LNCAP (cell line): ENCODE data around the gene DCAF5.

Experiments used
- TF ChIP-seq, protein P1 (sequence below): fragments of 450-650 bp; IDR thresholded peaks from 2 replicates; pipeline ENCODE4 v1.5.1; 2017; ENCODE audit warnings: mild to moderate bottlenecking

Gene DCAF5

DNA sequence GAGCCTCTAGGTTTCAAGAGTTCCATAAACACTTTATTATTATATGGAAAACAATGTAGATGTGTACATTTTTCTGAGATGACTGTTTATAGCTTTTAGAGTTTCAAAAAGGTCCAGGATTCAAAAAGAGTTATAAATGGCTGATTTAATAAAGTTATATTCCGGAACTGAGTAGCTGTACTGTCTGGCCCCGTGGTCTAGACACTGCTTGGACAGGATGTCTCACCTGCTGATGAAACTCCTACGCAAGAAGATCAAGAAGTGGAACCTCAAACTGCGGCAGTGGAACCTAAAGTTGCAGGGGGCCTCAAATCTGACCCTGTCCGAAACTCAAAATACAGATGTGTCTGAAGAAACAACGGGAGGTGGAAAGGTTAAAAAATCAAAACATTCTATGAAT, 69.7 kb downstream of the DCAF5 start:
- TF ChIP-seq, protein P1, sequence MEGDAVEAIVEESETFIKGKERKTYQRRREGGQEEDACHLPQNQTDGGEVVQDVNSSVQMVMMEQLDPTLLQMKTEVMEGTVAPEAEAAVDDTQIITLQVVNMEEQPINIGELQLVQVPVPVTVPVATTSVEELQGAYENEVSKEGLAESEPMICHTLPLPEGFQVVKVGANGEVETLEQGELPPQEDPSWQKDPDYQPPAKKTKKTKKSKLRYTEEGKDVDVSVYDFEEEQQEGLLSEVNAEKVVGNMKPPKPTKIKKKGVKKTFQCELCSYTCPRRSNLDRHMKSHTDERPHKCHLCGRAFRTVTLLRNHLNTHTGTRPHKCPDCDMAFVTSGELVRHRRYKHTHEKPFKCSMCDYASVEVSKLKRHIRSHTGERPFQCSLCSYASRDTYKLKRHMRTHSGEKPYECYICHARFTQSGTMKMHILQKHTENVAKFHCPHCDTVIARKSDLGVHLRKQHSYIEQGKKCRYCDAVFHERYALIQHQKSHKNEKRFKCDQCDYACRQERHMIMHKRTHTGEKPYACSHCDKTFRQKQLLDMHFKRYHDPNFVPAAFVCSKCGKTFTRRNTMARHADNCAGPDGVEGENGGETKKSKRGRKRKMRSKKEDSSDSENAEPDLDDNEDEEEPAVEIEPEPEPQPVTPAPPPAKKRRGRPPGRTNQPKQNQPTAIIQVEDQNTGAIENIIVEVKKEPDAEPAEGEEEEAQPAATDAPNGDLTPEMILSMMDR, result no peak

DNA sequence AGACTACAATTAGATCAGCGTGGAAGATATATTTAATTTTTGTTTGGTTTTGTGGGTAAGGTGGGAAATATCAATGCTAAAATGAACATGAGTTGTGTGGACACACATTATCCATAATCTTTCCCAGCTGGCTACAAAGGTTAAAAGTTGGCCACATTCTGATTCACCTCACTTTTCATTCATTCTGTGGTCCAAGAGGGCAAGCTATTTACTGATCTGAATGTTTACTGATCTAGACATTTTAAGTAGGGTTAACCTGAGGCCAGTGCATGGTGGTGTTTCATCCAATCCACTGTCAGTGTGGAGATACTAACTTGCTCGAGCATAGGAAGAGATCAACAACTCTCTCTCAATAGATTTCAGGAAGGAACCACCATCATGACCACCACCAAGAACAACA, 71.6 kb downstream of the DCAF5 start:
- TF ChIP-seq, protein P1, result no peak

DNA sequence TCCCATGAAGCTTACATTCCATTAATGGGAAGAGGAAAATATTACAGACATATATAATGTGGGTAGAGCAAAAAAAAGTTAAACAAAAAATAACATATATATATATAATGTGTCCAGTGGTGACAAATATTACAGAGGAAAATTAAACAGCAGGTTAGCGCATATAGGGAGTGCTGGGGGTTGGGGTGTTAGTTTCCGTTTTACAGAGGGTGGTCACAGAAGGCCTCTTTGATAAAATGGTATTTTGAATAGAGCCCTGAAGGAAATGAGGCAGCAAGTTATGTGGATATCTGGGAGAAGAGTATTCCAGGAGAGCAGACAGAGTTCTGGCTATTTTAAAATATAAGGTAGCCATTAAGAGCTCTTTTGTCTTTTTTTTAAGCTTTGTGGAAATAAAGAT, 73.2 kb downstream of the DCAF5 start:
- TF ChIP-seq, protein P1, result no peak

DNA sequence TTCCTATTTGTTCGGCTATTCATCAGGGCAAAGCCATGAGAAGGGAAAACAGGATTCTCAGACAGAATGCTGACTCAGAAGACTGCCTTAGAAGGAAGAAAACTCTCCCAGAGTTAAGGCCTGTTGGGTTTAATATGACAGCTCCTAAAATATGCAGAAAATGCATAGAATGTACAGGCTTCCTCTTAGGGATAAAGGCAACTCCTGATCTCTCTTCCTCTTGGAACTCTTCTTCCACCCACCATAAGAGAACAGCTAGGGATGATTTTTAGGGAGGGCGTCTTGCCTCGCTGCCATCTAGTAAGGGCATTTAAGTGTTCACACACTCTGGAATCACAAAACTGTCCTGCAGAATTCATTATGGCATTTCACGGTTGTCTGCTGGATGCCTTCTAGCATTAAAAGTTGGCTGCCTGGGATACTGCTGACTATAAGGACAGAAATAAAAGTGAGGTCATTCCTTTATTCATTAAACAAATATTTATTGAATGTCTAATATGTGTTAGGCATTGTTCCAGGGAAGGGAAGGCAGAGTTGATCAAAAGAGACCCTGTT, 73.7 kb downstream of the DCAF5 start:
- TF ChIP-seq, protein P1, result no peak

DNA sequence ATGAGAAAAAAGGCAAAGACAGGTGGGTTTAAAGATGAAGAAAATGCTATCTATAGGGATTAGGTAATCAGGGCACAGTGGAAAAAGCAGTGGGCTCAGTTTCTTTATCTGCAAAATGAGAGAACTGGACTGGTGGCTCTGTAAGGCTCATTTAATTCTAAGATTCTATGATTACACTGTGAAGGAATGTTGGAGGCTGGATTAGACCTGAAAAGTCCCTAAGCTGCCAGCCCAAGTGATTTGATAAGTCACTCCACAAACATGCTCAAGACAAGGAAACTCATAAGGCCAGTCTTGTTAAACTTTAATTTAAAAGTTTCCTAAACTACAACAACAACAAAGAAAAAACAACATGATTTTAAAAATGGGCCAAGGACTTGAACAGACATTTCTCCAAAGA, 75.1 kb downstream of the DCAF5 start:
- TF ChIP-seq, protein P1, result no peak

DNA sequence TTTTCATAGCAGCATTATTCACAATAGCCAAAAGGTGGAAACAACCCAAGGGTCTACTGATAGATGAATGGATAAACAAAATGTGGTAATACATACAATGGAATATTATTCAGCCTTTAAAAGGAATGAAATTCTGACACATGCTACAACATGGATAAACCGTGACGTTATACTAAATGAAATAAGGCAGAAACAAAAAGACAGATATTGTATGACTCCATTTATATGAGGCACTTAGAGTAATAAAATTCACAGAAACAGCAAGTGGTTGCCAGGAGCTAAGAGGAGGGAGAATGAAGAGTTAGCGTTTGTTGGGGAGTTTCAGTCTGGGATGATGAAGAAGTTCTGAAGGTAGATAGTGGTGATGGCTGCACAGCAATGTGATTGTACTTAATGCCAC, 76.6 kb downstream of the DCAF5 start:
- TF ChIP-seq, protein P1, result no peak

DNA sequence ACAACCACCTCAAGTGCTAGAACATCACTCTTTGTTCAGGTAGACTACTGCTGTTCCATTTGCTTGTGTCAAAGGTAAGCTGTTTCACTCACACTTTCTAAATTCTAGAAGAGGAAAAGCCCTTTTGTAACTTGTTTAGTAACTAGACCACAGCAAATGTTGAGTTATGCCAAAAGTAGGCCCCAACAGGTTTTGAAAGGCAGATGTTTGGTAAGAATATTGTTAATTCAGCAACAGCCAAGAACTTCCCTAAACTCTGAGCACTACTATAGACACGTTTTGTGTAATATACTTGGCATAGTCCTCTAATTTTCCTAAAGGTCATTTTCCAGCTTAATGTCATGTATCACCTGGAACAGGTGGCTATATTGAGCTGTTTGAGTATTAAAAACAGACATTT, 79.0 kb downstream of the DCAF5 start:
- TF ChIP-seq, protein P1, result no peak

DNA sequence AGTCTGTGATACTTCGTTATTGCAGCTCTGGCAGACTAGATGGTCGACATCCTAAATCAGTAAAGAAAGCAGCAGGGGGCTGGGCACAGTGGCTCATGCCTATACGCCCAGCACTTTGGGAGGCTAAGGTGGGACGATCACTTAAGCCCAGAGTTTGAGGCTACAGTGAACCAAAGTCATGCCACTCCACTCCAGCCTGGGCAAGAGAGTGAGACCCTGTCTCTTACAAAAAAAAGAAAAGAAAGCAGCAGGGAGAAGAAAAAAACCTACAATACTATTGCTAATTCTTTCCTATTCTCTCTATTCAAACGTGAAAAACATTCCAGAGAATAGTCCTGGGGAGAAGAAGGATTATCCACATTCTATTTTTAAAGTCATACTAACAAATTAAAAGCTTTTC, 79.5 kb downstream of the DCAF5 start:
- TF ChIP-seq, protein P1, result no peak
